Medulla oblongata (tissue), 1 donor: ENCODE results near the gene SPTLC1.
"Not testable (repeated sequence)": the region's sequence is repeated elsewhere in the genome, so short reads cannot be mapped to it uniquely, and the experiment has no call there.

Experiments
- DNase-seq: peaks from one replicate; pipeline ENCODE4 v3.0.0-alpha.2; 2015; ENCODE audit errors: extremely low spot score

Gene SPTLC1, protein sequence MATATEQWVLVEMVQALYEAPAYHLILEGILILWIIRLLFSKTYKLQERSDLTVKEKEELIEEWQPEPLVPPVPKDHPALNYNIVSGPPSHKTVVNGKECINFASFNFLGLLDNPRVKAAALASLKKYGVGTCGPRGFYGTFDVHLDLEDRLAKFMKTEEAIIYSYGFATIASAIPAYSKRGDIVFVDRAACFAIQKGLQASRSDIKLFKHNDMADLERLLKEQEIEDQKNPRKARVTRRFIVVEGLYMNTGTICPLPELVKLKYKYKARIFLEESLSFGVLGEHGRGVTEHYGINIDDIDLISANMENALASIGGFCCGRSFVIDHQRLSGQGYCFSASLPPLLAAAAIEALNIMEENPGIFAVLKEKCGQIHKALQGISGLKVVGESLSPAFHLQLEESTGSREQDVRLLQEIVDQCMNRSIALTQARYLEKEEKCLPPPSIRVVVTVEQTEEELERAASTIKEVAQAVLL

DNA sequence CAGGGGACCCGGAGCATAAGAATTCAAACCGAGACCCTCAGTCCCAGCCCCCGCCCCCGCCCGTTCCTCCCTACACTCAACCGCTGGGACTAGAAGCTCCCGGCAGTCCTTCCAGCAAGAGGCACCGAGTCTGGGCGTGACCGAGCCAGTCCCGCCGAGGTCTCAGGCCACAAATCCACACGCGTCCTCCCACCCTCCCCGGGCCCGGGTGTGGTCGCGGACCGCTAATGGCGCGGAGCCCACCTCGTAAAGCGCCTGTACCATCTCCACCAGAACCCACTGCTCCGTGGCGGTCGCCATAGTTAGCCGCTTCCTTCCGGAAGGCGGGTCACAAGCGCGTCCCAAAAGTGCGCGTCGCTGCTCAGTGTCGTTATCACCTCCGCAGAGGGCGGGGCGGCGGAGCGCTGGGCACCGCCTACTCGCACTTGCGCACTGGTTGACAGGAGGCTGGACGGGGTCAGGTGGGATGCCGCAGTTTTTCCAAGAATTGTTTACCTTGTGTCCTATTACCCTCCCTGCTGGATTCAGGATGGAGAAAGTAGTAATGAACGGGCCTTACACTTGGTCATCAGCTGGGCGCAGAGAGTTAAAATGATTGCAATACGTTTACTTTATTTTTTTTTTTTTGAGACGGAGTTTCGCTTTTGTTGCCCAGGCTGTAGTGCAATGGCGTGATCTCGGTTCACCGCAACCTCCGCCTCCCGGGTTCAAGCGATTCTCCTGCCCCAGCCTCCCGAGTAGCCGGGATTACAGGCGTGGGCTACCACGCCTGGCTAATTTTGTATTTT, at the start of gene SPTLC1:
Gene SPTLC1, minus strand, starts transcription at position 343 of the 788 bp plus-strand sequence. Its CDS starts 43 bp downstream, at position 300.
- peak; percentile 96 for DNase-seq

DNA sequence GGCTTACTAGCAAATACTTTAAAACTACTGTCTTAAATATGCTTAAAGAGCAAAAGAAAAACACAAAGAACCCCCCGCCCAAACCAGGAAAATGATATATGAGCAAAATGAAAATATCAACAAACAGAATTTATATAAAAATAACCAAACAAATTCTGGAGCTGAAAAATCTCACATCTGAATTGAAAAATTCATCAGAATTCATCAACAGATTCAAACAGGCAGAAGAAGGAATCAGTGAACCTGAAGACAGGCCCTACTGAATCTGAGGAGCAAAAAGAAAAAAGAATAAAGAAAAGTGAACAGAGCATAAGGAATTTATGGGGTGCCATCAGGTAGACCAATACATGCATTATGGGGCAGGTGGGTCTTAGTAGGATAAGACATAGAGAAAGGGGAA, 49.8 kb upstream of the SPTLC1 start:
- no peak for DNase-seq

DNA sequence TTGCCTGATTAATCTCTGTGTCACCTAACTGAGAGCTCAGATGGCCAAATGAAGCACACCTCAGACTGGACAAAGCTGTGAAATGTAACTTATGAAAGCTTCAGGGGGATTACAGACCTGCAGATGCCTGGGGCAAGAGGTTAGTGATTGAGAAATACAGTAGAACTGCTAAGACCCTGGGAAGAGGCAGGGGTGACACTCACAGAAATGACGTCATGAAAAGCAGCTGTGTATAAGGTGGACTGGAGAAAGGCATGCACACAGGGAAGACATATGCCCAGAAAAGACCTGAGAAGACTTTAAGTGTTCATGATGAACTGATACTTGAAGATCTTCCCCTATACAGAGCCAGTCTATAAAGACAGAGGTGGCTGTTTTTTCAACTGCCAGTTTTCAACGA, 49.3 kb upstream of the SPTLC1 start:
- DNase-seq = no peak

DNA sequence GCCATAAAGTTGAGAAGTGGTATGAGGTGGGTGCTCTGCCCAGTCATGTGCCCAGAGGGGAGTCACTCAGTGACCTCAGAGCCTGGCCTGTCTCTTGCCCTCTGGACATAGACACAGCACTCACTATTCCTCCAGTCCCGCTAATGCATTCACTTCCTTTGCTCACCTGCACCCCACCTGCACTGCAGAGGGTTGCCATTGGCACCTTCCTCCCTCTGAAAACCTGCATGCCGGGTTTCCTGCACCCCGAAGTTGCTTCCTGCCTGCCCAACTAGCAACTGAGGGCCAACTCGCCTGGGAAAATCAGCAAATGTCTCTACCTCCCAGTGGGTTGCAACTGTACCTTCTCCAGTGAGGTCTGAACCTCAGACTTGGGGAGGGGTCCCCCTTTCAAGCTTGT, 48.1 kb upstream of the SPTLC1 start:
- DNase-seq = no peak

DNA sequence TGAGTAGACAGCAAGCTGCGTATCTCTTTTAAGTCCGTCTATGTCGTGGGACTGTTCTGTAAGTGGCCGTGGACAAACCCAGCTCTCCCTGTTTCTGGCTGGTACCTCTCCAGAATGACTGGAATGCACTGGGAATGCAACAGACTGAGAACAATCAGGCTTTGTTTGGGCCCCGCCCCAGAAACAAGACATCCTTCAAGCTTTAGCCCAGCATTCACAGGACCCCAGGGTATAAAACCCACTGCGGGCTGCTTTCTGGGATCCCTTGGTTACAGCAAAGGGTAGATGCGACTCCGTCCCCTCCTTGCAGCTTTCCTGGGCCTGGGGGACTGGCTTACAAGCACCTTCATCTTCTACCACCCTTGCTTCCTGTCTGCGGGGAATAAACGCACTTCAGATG, 45.6 kb upstream of the SPTLC1 start:
- DNase-seq = no peak

DNA sequence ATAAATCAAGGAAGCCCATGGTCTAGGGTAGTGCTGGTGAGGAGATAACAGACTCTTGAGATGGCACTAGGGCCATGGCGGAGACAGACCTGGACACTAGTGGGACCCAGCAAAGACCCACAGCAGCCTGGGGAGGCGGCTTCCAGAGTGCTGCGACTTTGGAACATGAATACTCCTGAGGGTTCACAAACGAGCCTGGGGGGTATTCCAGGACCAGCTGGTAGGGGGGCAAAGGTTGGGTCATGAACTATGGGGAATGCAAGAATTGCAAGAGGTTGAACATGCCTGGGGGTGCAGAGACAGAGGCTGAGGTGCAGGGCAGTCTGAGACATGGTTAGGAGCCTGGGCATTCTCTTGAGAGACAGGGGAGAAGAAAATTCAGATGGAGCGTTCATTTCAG, 43.8 kb upstream of the SPTLC1 start:
- no peak for DNase-seq

- no peak for DNase-seq
These were observed 42.9 kb upstream of the SPTLC1 start for GRCh38 chr9:92158097-92158601.

DNA sequence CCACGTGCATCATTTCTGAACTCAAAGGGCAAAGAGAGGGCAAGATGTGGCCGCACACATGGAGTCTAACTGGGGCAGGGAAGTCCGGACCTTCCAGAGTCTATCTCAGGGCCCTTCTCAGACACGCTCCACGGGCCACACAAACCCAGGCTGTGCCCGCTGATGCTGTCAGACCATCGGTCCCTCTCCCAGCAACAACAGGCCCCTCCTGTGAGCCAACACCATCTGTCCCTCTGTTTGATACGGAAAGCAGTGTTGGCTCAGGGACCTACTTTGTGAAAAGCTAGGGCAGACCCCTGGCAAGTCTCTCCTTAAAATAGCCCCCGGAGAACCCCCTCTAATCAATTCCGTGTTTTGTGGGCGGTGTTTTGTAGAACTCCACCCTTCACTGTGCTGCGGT, 40.5 kb upstream of the SPTLC1 start:
- DNase-seq = not testable (repeated sequence)

- no peak for DNase-seq
These were observed 40.0 kb upstream of the SPTLC1 start for GRCh38 chr9:92155221-92155620.

DNA sequence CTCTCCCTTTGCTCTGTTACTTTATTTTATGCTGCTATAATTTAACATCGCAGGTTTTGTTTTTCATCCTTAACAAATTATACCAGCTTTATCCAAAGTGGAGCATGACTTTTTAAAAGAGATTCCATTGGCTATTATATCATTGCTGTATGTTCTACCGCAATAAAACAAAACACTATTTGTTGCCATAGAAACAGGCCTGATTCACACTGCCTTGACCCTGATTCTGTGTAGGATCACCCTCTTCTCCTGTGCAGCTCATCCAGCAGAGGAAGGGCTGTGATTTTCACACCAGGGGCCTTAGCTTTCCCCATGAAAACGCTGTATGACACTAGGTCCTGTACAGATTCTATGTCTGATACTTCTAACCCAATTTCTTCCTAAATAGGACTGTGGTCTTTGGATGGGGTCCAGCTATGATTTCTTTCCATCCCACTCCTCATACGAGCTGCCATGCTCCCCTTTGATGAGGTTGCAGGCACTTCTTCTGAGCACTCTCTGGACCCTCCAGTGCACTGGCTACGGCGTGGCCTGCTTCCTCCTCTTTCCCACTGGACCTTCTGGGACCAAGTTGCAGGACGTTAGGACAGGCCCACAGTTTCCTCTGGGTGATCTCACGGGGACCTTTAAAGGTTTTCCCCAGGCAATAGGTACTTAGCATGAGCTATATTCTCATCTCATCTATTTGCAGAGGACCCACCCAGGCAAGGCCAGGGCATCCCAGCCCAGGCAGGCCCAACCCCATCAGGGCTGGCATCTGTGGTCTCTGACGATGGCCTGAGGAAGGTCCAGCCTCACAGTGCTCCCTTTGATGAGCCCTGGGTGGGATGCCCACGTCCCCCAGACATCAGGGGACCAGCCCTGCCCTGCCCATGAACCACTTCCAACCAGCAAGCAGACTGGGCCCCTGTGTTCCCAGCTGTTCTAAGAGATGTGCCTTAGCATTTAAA, 38.5 kb upstream of the SPTLC1 start:
- DNase-seq = not testable (repeated sequence)

- DNase-seq = peak; percentile 37
These were observed 36.6 kb upstream of the SPTLC1 start for GRCh38 chr9:92151691-92152393.

GRCh38 chr9:92150501-92151470, 35.6 kb upstream of the SPTLC1 start:
- DNase-seq = not testable (repeated sequence)

DNA sequence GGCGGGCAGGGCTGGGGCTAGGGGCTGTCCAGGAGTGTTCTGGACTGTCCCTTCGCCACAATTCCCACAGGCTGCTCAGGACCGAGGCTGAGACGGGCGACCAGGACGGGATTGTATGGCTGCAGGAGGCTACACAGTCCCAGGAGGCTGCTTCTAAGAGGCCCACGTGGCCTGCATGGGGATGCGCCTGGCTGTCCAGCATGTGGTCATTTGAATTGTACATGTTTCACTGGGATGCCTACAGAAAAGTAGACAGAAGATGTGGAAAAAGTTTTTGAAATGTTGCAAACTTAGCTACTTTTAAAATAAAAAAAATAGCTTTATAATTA, 32.6 kb upstream of the SPTLC1 start:
- no peak for DNase-seq

DNA sequence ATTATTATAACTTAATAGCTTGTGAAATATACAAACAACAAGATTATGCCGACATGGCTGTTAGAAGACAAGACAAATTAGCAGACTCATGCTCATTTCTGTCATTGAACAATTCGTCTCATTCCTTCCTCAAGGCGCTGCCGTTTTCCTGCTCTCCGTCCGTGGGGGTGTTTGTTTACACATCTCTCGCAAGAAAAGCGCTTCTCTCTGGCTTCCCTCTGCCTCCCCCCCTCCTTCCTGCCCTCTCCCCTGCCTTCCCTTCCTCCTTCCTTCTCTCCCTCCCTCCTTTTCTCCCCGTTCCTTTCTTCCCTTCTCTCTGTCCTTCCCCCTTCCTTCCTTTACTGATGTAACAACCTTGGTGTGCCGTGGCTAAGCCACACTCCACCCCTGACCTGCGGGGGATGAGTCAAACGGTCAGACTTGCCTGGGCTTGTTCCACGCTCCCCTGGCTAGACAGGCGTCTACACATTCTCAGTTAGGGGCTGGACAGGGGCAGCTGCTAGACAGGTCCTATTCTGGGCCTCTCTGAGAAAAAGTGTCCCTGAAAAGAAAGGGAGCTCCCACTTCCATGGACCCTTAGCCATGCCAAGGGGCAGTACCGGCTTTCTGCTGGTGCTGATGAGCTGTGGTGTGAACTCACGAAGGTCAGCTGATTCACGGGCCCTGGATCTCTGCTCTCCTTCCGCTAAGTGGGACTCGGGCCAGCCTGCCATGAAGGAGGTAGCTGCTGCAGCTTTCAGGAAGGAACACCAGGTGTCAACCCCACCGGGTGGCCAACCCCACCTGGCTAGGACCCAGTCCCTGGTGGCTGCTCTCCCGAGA, 32.0 kb upstream of the SPTLC1 start:
- DNase-seq = no peak

- DNase-seq = peak; percentile 13
These were observed 31.4 kb upstream of the SPTLC1 start for GRCh38 chr9:92146610-92147009.

DNA sequence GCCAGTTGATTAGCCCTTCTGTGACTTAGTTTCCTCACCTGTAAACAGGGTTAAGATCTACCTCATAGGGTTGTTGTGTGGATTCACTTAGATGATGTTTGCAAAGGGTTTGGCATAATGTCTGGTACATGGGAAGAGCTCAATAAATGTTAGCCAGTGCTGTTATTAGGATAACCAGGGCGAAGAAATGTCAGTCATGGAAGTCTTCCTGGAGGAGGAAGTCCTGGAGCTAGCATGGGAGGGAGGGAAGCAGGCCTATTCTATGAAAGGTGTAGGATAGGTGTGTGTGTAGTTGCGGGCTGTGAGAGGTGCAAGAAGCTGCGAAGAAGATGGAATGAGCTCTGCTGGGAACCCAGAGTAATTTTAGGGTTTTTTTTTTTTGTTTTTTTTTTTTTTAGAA, 30.6 kb upstream of the SPTLC1 start:
- not testable (repeated sequence) for DNase-seq

DNA sequence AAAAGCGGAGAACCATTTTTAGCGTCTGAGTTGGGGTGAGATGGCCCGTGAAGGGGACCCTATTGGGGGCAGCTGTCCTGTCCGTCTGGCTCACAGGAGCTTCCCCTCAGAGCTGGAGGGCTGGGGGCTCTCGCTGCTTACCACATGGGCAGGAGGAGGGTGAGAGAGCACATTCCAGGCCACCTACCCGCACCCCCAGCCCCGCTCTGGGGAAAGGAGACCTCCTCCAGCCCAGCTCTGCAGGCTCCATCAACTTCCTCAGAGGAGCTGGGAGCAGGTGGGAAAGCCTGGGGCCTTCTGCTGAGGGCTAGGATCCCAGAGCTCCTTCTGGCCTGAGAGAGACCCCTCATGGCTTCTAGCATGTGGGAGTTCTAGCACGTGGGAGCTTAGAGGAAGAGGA, 27.1 kb upstream of the SPTLC1 start:
- no peak for DNase-seq

GRCh38 chr9:92141144-92142129, 26.2 kb upstream of the SPTLC1 start:
- no peak for DNase-seq
